ENCODE results near the gene IFT122. TPM values are rescaled to one million over a fixed set of nuclear protein-coding genes. Genes with fewer than 3 reads are reported as not detected.

The IFT122 gene
- total and polyA plus RNA-seq, 2 of the 4 experiments (the other 2 are of a cell fraction) = 16.8 to 28.0 TPM

- Histone ChIP-seq H4K91ac (ENCODE audit: insufficient read depth, low read depth, low read length) (peak overlapping the region; percentile 78), H3K79me1 (ENCODE audit: low read depth in 1 of 2, low read length in 2 of 2) (peaks cover 2 to 46% of the 10 kb centered on the region in 2 experiments; a peak in 2 of 4 replicates), H4K20me1 (ENCODE audit: insufficient read depth, low read length) (no peaks in the 10 kb centered on the region), H3K36me3 (ENCODE audit: control insufficient read depth, insufficient read depth, low read length) (0 out of 2 replicates have a peak, but pooled peaks cover 3% of the 10 kb centered on the region), H3K14ac (replicated peaks; ENCODE audit: low read depth, low read length) (peak overlapping the region; percentile 84; the same call in 1 of the 2 replicates), H2BK5ac (ENCODE audit: low read depth, low read length, poor library complexity, severe bottlenecking) (no peak overlapping the region), H4K8ac (ENCODE audit: low read depth in 2 of 2, low read length in 2 of 2) (no peak overlapping the region), H2AK9ac (replicated peaks; ENCODE audit: low read depth, low read length, poor library complexity) (no peak overlapping the region), H2AK5ac (ENCODE audit: low read depth, low read length) (peak overlapping the region; percentile 92), H3K4me3 (ENCODE audit: insufficient read depth, low read depth, low read length) (no peak overlapping the region), H3K9me1 (ENCODE audit: insufficient read depth, low read length) (peaks cover 27% of the 10 kb centered on the region), H3K27ac (ENCODE audit: insufficient read depth, low read length) (peak overlapping the region; percentile 5; the same call in 1 of the 2 replicates), H2BK20ac (ENCODE audit: low read depth, low read length) (peak overlapping the region; percentile 78), H3K9me3 (ENCODE audit: control insufficient read depth, insufficient read depth, low read length) (no peaks in the 10 kb centered on the region), H3K56ac (ENCODE audit: extremely low read depth, insufficient read depth, low read length) (no peak overlapping the region), H3K18ac (ENCODE audit: low read depth, low read length) (no peak overlapping the region), H2BK120ac (ENCODE audit: low read depth, low read length) (peak overlapping the region; percentile 83), H3K9ac (ENCODE audit: low read depth, low read length) (no peak overlapping the region), H3K4ac (ENCODE audit: low read depth, low read length) (peak overlapping the region; percentile 74), H3K4me1 (ENCODE audit: control insufficient read depth, insufficient read depth, low read length) (peaks cover 34% of the 10 kb centered on the region), H2BK15ac (ENCODE audit: low read depth, low read length) (peak overlapping the region; percentile 93; the same call in 2 of the 3 replicates), H3K27me3 (ENCODE audit: control insufficient read depth, insufficient read depth, low read length) (no peaks in the 10 kb centered on the region), H3K4me2 (ENCODE audit: low read depth, low read length) (no peak overlapping the region), H4K5ac (ENCODE audit: low read depth, low read length) (no peak overlapping the region), H2AFZ (replicated peaks; ENCODE audit: low read length, poor library complexity) (no peak overlapping the region), H3K23ac (ENCODE audit: low read depth, low read length) (peak overlapping the region; percentile 57; the same call in 1 of the 2 replicates)
- no peak for DNase-seq
- no peak for TF ChIP-seq USF2 (IDR thresholded peaks at IDR 0.05; ENCODE audit: low read depth, low read length)
- no peak for TF ChIP-seq RFX5 (IDR thresholded peaks at IDR 0.05; ENCODE audit: low read depth, low read length)
- TF ChIP-seq RCOR1 (IDR thresholded peaks at IDR 0.05; ENCODE audit: insufficient replicate concordance, low read length) = no peak
- no peak for TF ChIP-seq MXI1 (IDR thresholded peaks at IDR 0.05; ENCODE audit: borderline replicate concordance, low read depth, low read length)
- no peak for TF ChIP-seq CHD1 (IDR thresholded peaks at IDR 0.05; ENCODE audit: low read depth, low read length)
- TF ChIP-seq SMC3 (IDR thresholded peaks at IDR 0.05; ENCODE audit: low read depth, low read length) = no peak
- TF ChIP-seq CTCF (conservative IDR thresholded peaks at IDR 0.05; ENCODE audit: low read depth, low read length) = no peak
- no peak for TF ChIP-seq ELK1 (IDR thresholded peaks at IDR 0.05; ENCODE audit: borderline replicate concordance, low read depth, low read length)
- no peak for TF ChIP-seq FOS (IDR thresholded peaks at IDR 0.05; ENCODE audit: low read depth, low read length)
- no peak for TF ChIP-seq MAZ (IDR thresholded peaks at IDR 0.05; ENCODE audit: borderline replicate concordance, low read depth, low read length)
- TF ChIP-seq BHLHE40 (IDR thresholded peaks at IDR 0.05; ENCODE audit: low read depth, low read length) = no peak
- TF ChIP-seq POLR2A (IDR thresholded peaks at IDR 0.05; ENCODE audit: low read depth, low read length) = no peak
- TF ChIP-seq CEBPB (IDR thresholded peaks at IDR 0.05; ENCODE audit: low read depth, low read length) = no peak
- no peak for TF ChIP-seq RAD21 (IDR thresholded peaks at IDR 0.05; ENCODE audit: low read length)
- no peak for TF ChIP-seq MAFK (IDR thresholded peaks at IDR 0.05; ENCODE audit: low read depth, low read length)
- no peak for TF ChIP-seq NFE2L2 (IDR thresholded peaks at IDR 0.05; ENCODE audit: low read depth, low read length)
- ChIA-PET POLR2A (ENCODE audit: unreplicated experiment) (no interaction called here), CTCF (interaction anchor here (0.5 kb wide), 1 partner anchor 151 kb away, joined by 3 read pairs; no protein-coding TSS in a partner anchor)
- dilution Hi-C loops (cut with HindIII; ENCODE audit: low sequenced_read_pairs, unreplicated experiment) (no loop called here), in situ Hi-C loops (cut with MboI; ENCODE audit: low sequenced_read_pairs) (loop anchor here (5.0 kb wide), 3 partner anchors 109 to 434 kb away; no protein-coding TSS in a partner anchor), intact Hi-C loops (cut with micrococcal nuclease) (no loop called here)
- ATAC-seq (ENCODE audit: low read depth) = no peak
- WGBS, 2 experiments (ENCODE audit: extremely low coverage in 2 of 2, insufficient read length in 1 of 2) = 69% methylated on average over 2 of the region's 4 CpGs; no CpG with 5 or more reads in 1 of the 2 experiments
- no TSS peak for BruUV-seq (replicated peaks)
Measured at GRCh38 chr3:129493206-129493605, 53.2 kb downstream of the IFT122 start.

All from IMR-90 (cell line).